EH (cell line): ENCODE measurements around the gene CD163L1.
A peak's percentile ranks its signal among the peaks of the same experiment; 100 is the strongest.
"Not testable (repeated sequence)": the region's sequence is repeated elsewhere in the genome, so short reads cannot be mapped to it uniquely, and the experiment has no call there.

Source experiments
- DNase-seq: peaks from one replicate; pipeline ENCODE4 v3.0.0-alpha.2; 2015; ENCODE audit warnings: low read depth

CD163L1 gene

GRCh38 chr12:7444076-7444475 is at the start of gene CD163L1:
TSS of gene CD163L1 (minus strand) at chr12:7444153. CDS start at chr12:7444127, 26 bp downstream.
- no peak for DNase-seq

DNA sequence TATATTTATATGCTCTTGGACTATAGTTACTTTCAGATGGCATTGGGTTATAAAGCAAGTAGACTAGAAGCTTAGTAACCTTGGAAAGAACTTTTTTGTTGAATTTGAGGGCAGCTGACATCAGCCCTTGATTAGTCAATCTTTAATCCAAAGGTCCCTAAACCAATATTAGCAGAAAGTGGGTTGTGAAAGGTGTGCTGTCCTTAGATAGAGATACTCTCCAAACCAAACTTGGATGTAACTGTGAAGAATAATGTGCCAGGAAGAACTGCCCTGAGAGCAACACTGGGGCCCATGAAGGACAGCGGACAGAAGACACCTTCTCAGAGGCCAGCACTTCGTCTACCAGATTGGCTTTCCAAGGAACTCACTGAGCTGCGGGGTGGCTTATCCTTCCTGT is 49.1 kb upstream of the CD163L1 start:
- DNase-seq, result no peak

- no peak for DNase-seq
Measured at GRCh38 chr12:7486512-7486911, 42.6 kb upstream of the CD163L1 start.

- DNase-seq, result no peak
Measured at GRCh38 chr12:7485095-7485494, 41.1 kb upstream of the CD163L1 start.

- DNase-seq, result no peak
Measured at GRCh38 chr12:7483343-7483742, 39.4 kb upstream of the CD163L1 start.

DNA sequence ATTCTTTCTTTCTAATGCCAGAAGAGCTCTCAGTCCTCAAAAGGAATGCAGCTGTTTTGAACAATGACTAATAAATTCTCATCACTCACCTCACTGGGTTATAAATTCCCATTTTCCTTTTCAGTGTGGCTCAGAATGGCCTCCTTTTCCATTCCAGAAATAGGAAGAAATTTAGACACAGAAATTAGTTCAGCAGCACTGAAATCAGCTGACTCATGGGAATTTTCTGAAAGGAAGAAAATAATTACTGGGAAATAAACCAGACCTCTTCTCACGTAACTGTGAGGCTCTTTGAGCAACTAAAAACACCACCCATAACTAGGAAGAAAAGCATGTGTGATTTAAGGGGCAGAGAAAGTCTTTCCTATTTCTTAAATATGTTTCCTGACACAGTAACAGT is 35.8 kb upstream of the CD163L1 start:
- DNase-seq, result no peak

DNA sequence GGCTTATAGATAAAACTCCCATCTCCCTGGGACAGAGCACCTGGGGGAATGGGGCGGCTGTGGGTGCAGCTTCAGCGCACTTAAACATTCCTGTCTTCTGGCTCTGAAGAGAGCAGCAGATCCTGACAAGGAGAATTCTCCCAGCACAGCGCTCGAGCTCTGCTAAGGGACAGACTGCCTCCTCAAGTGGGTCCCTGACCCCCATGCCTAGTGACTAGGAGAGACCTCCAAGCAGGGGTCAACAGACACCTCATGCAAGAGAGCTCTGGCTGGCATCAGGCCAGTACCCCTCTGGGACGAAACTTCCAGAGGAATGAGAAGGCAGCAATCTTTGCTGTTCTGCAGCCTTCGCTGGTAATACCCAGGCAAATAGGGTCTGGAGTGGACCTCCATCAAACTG is 28.1 kb upstream of the CD163L1 start:
- DNase-seq, result no peak

- DNase-seq, result peak; percentile 55
Measured at GRCh38 chr12:7460375-7461259, 16.7 kb upstream of the CD163L1 start.

DNA sequence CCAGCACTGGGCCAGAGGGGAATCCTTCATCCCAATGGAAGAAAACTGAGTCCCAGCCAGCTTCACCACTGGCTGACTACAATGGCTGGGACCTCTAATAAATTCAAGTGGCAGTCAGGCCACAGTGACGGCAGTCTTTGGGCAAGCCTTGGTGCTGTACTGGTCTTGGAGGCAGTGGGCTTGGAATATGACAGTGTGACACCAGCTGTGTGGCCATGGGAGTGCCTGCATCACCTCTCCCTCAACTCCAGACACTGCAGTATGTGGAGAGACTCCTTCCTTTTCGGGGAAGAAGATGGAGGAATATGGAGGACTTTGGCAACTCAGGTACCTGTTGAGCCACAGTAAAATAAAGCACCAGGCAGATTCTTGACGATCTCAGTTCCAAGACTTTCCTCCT is 16.0 kb upstream of the CD163L1 start:
- no peak for DNase-seq

GRCh38 chr12:7451756-7452155 is 7.8 kb upstream of the CD163L1 start:
- no peak for DNase-seq

DNA sequence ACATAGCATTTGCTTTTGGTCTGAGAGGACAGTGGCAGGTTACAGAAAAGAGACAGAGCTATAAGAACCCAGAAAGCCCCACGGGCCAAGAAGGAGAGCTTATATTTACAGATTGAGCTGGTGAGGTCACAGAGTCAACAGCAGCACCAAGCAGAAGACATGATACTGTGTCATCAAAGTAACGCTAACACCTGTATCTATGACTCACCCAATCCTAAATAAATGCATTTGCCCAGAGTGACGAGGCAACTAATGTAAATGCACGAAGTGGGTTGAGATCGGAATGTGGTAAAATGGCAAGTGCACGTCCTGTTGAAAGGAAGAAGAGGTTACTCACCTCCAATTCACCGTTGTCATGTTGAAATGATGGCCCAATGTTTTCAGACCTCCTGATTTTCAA is 6.7 kb upstream of the CD163L1 start:
- no peak for DNase-seq

- DNase-seq, result no peak
Measured at GRCh38 chr12:7448099-7448498, 4.1 kb upstream of the CD163L1 start.

- DNase-seq, result no peak
Measured at GRCh38 chr12:7444537-7444936, 584 bp upstream of the CD163L1 start.

- no peak for DNase-seq
Measured at GRCh38 chr12:7441216-7441615, 2.7 kb downstream of the CD163L1 start.

DNA sequence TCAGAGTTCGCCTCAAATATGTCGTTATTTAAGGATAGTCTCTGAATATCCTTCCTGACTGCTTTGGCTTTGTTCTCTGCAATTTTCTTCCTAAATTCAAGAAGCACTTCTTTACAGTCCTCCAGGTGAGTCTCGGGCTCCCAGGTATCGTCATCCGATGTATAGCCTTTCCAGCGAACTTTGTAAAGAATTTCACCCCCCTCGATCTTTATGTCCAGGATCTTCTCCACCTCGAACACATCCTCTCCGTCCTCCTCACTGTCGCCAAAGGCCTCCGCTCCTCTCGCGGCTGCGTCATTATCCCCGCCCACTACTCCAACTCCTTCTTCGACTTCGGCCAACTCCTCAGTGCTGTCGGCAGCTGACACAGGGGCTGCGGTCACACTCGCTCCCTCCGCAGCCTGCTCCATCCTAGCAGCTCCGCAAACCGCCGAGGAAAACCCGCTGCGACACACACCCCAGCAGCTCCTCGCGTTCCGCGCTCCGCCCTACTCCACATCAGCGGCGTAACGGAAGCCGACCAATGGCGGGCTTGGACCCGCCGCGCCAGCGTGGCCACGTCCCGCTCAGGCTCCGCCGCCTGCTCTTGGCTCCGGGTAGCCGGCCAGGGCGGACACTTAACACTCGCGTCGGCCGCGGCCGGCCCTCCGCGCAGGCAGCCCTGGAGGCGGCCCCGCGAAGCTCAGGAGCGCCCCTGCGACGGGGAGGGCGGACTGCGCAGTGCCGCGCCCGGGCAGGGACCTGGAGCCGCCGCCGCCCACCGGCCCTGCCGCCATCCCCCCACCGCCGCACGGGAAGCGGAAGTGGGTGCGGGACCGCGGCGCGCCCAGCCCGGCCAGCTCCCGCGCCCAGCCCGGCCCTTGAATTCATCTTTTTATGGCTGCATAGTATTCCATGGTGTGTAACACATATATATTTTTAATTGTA is 4.1 kb downstream of the CD163L1 start:
- DNase-seq, result peak; percentile 47

- not testable (repeated sequence) for DNase-seq
Measured at GRCh38 chr12:7438291-7438995, 5.5 kb downstream of the CD163L1 start.

GRCh38 chr12:7437494-7437893 is 6.5 kb downstream of the CD163L1 start:
- DNase-seq, result not testable (repeated sequence)

GRCh38 chr12:7434670-7435069 is 9.3 kb downstream of the CD163L1 start:
- DNase-seq, result no peak

- peak; percentile 90 for DNase-seq
Measured at GRCh38 chr12:7433276-7433822, 10.6 kb downstream of the CD163L1 start.

- peak; percentile 66 for DNase-seq
Measured at GRCh38 chr12:7431993-7432685, 11.8 kb downstream of the CD163L1 start.

DNA sequence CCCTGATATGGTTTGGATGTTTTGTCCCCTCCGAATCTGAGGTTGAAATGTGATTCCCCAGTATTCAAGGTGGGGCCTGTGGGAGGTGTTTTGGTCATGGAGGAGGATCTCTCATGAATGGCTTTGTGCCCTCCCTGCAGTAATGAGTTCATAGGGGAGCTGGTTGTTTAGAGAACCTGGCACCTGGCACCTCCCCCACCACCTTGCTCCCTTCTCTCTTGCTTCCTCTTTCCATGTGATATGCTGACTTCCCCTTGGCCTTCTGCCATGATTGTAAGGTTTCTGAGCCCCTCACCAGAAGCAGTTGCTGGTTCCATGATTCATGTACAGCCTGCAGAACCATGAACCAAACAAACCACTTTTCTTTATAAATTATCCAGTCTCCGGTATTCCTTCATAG is 32.6 kb downstream of the CD163L1 start:
- no peak for DNase-seq
